NT2/D1 (cell line): ENCODE data around the gene RICTOR.

Experiments
- SUZ12 ChIP-seq: IDR thresholded peaks from 2 replicates; pipeline ENCODE4 v1.6.1; 2011; ENCODE audit not compliant: insufficient read length, insufficient read depth; ENCODE audit errors: extremely low read depth
- YY1 ChIP-seq: IDR thresholded peaks from 2 replicates; pipeline ENCODE4 v1.6.1; 2011; ENCODE audit not compliant: insufficient read length, insufficient read depth
- ZNF274 ChIP-seq: IDR thresholded peaks from 2 replicates; pipeline ENCODE4 v1.6.1; 2011; ENCODE audit warnings: mild to moderate bottlenecking, low read depth, low read length

- TF ChIP-seq ZNF274 (no peak), SUZ12 (no peak), YY1 (no peak)
Observed at GRCh38 chr5:38929838-38930237, 144.4 kb downstream of the RICTOR start.
